HG02798 (cell line): ENCODE data around the gene ABCA9.
"Not testable (repeated sequence)": the region's sequence is repeated elsewhere in the genome, so short reads cannot be mapped to it uniquely, and the experiment has no call there.

ENCODE experiments used
- ATAC-seq: cut with Tn5 transposase; IDR thresholded peaks from one replicate; pipeline ENCODE4 v1.9.1; 2021; ENCODE audit warnings: mild to moderate bottlenecking; ENCODE audit not compliant: unreplicated experiment, poor library complexity

Gene ABCA9, protein sequence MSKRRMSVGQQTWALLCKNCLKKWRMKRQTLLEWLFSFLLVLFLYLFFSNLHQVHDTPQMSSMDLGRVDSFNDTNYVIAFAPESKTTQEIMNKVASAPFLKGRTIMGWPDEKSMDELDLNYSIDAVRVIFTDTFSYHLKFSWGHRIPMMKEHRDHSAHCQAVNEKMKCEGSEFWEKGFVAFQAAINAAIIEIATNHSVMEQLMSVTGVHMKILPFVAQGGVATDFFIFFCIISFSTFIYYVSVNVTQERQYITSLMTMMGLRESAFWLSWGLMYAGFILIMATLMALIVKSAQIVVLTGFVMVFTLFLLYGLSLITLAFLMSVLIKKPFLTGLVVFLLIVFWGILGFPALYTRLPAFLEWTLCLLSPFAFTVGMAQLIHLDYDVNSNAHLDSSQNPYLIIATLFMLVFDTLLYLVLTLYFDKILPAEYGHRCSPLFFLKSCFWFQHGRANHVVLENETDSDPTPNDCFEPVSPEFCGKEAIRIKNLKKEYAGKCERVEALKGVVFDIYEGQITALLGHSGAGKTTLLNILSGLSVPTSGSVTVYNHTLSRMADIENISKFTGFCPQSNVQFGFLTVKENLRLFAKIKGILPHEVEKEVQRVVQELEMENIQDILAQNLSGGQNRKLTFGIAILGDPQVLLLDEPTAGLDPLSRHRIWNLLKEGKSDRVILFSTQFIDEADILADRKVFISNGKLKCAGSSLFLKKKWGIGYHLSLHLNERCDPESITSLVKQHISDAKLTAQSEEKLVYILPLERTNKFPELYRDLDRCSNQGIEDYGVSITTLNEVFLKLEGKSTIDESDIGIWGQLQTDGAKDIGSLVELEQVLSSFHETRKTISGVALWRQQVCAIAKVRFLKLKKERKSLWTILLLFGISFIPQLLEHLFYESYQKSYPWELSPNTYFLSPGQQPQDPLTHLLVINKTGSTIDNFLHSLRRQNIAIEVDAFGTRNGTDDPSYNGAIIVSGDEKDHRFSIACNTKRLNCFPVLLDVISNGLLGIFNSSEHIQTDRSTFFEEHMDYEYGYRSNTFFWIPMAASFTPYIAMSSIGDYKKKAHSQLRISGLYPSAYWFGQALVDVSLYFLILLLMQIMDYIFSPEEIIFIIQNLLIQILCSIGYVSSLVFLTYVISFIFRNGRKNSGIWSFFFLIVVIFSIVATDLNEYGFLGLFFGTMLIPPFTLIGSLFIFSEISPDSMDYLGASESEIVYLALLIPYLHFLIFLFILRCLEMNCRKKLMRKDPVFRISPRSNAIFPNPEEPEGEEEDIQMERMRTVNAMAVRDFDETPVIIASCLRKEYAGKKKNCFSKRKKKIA (N-terminal part only)

DNA sequence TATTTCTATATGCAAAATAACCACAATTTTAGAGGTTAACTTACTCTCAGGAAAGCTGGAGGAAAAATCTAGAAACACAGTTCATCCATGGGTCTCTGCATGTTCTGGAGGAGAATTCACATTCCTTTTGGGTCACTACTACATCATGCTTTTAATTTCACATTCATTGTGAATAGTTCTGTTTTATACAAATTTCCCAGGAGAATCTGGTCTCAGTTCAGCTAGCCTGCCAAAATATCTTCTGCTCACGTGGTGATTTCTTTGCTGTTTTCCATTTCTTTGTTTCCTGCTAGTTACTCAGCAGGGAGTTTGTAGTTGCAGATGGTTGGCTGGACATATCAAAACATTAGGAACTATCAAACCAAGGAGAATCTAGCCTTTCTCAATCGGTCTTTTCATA is at the start of gene ABCA9:
Gene ABCA9, minus strand, starts transcription at position 106 of the 400 bp plus-strand sequence. CDS start 9,801 bp downstream, outside the sequence.
- ATAC-seq = no peak

DNA sequence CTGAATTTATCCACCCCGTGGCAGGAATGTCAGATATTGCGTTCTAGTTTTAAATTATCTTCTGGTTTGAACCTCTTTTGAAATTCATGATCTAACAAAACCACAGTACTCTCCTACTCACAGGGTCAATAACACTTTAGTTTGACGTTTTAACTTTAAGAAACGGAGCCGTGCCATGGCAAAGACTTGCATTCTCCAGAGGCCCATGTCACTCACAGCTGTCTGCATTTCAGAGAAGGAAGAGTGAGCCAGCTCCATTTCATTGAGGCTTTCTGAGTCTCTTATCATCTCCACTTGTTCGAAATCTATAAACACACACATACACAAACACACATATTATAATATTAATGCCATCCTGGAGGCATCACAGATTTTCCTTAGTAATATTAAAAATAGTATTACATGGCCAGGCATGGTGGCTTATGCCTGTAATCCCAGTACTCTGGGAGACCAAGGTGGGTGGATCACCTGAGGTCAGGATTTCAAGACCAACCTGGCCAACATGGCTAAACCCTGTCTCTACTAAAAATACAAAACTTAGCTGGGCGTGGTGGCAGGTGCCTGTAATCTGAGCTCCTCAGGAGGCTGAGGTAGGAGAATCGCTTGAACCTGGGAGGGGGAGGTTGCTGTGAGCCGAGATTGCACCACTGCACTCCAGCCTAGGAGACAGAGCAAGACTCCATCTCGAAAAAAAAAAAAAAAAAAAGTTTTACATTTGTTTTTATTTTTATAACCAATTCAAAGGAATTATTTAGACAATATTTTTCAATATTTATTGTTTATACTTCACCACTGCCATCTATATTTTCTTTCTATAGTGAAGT is 45.4 kb upstream of the ABCA9 start:
- no peak for ATAC-seq

DNA sequence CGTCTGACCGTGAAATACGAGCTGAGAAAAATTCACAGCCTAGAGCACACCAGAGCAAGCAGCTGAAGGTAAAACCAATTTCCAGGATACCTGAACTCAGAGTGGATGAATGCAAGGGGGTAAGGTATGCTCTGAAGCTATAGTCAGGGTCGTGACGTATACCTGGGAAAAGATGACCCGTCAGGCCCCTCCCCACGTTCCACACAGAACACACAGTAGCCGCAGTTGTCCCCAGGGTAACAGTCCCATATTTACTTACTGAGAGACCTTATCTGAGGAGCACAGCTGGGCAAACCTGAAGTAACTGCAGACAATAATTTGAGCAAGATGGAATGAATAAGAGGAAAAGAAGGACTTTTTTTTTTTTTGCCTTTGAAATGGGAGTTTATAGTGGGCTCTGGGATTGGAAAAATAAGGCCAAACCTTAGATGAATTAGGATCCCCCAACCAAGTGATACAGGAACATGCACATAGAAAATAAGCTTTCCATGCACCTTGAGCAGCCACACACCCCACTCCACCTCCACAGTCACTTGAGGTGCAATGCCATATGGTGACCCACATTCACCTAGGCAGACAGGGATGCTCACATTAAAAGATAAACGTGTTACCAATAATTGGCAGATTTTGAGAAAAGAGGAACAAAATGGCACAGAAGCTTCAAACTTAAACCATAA is 43.0 kb upstream of the ABCA9 start:
- no peak for ATAC-seq

DNA sequence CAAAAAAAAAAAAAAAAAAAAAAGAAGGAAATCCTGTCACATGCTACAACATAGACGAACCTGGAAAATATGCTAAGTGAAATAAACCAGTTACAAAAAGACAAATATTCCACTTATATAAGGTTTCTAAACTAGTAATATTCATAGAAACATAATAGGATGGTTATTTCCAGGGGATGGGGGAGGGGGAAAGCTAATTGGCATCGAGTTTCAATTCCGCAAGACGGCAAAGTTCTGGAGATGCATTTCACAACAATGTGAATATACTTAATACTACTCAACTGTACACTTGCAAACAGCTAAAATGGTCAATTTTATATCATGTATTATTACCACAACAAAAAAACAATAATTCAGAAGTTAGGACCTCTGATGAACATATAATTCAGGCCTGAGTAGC is 37.9 kb upstream of the ABCA9 start:
- no peak for ATAC-seq

DNA sequence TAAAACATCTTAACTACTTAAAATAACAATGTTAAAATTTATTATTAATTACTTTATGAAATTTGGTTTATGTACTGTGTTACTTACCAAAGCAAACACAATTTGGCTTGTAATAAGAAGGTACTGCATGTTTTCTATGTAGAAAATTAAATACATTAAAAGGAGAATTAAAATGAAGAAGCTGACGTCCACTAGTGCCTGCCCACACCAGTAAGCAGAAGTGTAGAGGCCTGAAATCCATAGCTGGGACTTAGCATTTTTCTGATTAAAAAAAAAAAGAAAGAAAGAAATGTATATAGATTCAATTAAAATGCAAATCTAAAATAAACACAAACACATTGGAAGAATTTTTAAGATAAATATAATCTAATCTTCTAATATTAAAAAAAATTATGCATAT is 35.8 kb upstream of the ABCA9 start:
- ATAC-seq = no peak

DNA sequence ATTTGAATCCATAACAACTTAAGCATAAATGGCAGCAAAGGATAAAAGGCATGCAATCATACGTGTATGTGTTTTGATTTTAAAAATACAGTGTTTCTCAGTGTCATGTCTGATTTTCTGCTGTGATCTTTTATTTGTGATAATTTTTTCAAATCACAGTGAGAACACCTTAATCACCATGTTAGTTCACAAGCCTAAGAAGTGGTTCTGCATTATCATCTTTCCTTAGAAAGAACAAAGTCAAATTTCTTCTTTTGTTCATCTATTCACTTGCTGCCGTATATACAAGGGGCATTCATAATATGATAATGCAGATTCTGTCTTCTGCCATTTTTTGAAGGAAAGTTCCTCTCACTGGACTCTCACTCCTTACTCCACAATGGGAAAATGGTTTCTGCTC is 33.3 kb upstream of the ABCA9 start:
- ATAC-seq = no peak

DNA sequence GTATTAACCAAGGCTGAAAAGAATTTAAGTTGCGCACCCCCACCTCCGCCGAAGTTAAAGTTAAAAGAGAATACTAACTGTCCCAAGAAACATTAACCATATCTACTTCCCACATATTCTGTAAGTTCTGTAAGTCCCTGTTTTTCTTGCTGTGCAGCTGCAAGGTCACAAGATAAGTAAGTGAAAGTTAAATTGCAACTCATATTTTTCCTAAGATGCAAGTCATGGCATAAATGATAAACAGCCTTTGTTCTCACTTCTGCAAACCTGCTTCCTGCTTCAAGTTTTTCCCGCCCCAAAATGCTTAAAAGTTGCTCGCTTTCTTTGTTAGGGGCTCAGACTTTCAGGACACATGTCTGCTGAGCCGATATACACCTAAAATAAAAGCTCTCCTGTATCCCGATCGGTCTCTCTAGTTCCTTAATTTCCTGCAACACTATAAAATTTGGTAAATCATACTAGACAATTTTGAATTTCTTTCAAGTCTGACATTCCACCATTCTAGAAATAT is 32.6 kb upstream of the ABCA9 start:
- ATAC-seq = no peak

DNA sequence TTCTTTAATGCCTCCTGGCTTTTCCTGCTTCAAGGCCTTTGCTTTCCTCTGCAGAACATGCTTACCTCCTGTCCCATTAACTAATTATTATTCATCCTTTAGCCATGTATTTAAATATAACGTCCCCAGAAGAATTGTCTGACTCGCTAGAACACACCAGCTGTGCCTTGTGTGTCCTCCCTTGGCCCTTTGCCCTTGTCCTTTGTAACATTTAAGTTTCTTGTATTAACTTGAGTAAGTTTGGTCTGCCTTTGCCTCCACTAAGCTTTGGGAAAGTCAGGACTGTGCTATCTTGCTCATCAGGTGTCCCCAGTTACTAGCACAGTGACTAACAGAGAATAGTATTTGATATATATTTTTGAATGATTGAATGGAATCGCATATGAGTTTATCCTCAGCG is 29.6 kb upstream of the ABCA9 start:
- no peak for ATAC-seq

DNA sequence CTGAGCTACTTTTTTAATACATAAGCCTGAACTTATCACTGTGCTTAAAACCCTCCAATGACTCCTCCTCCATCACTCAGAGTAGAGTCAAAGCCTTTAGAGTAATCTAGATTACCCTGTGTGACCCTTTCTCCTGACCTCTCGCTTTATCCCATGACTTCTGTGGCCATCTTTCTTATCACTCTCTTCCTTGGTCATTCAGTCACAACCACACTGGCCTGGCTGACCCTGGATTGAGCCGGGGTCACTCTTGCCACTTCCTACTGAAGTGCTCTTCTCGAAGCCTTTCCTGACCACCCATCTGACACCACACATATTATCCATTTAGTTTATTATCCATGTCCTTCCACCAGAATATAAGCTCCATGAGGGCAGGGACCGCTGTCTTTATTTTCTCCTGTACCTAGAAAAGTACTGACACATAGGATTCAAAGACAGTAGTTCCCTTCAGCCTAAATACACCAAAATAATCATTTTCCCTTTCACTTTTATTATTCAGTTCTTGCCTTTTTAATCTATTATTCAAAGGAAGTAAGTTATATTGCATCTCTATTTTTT is 28.0 kb upstream of the ABCA9 start:
- no peak for ATAC-seq

DNA sequence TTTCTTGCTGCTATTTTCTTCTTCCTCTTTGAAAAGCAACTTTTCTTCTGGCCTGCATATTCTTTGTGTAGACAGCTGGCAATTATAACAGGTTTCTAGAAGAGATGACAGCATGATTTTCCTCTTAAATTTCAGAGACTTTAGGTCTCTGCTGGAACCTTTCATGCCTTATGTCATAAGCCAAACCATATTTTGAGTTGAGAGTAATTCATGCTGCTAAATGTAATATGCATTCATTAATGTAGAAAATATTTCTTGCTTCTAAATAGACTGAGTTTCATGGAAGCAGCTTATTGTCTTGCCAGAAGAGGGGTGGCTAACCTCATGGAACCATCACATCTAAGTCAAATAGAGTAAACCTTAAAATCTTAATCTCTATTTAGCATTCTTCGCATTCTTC is 25.9 kb upstream of the ABCA9 start:
- no peak for ATAC-seq

DNA sequence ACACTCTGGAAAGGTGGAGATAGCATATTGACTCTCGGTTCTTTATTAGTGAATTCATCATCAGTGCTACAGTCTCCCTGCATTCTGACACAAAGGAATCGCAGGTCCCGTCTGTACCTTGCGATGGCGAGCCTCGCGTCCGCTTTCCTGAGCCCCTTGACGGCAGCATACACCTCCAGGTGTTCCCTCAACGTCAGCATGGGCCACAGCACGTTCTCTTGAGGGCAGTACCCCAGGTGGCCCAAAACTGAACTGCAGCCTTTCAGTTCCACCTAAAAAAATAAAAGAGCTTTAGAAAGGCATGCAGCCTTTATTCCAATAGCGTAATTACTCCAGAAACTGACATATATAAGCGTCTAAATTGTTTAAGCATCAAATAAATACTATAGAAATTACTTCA is 24.2 kb upstream of the ABCA9 start:
- ATAC-seq = no peak

DNA sequence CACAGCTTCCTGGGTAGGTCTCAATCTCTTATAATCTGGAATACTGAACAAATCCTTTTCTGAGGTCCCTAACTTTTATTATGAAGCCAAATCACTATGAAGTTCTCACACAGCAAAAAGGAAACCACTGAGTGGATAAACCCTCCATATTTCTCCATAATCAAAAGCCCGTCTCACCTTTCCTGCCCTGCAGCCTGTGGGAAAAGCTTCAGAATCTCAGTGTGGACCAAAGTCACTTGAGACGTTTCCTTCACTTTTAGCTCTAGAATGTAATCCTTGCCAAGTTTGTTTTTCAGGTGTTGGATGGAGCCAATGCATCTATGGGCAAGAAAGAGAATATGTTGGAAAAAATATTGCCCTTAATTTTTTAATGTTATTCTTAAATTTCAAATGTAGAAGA is 22.0 kb upstream of the ABCA9 start:
- ATAC-seq = no peak

DNA sequence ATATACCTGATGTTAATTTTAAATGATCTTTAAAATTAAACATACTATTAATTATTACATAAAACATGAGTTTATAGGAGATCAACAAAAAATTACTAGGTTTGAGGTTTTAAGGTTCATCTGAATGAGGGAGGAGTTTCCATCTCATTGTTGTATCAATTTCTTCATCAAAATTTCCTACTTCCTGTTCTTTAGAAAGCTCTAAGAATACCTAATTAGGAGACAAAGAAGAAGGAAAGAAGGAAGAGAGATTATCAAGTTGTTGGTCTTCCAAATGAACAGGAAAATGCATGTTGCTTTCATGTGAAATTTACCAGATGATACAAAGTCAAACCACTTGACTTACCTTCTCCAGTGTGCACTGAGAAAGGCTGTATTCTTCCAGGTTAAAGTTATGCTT is 18.1 kb upstream of the ABCA9 start:
- no peak for ATAC-seq

DNA sequence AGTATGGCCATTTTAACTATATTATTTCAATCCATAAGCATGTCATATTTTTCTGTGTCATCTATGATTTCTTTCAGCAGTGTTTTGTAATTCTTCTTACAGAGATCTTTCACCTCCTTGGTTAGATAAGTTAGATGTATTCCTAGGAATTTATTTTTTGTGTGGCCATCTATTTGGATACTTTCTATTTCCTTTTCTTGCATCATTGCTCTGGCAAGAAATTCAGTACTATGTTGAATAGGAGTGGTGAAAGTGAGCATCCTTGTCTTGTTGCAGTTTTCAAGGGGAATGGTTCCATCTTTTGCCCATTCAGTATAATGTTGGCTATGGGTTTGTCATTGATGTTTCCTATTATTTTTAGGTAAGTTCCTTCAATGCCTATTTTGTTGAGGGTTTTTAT is 15.1 kb upstream of the ABCA9 start:
- no peak for ATAC-seq

DNA sequence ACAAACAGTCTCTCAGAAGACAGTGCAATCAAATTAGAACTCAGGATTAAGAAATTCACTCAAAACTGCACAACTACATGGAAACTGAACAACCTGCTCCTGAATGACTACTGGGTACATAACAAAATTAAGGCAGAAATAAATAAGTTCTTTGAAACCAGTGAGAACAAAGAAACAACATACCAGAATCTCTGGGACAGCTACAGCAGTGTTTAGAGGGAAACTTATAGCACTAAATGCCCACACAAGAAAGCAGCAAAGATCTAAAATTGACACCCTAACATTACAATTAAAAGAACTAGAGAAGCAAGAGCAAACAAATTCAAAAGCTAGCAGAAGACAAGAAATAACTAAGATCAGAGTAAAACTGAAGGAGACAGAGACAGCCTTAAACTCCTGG is 12.7 kb upstream of the ABCA9 start:
- ATAC-seq = not testable (repeated sequence)

DNA sequence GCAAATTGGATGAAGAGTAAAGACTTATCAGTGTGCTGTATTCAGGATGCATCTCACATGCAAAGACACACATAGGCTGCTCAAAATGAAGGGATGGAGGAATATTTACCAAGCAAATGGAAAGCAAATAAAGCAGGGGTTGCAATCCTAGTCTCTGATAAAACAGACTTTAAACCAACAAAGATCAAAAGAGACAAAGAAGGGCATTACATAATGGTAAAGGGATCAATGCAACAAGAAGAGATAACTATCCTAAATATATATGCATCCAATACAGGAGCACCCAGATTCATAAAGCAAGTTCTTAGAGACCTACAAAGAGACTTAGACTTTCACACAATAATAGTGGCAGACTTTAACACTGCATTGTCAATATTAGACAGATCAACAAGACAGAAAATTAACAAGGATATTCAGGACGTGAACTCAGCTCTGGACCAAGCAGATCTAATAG is 12.1 kb upstream of the ABCA9 start:
- ATAC-seq = not testable (repeated sequence)

DNA sequence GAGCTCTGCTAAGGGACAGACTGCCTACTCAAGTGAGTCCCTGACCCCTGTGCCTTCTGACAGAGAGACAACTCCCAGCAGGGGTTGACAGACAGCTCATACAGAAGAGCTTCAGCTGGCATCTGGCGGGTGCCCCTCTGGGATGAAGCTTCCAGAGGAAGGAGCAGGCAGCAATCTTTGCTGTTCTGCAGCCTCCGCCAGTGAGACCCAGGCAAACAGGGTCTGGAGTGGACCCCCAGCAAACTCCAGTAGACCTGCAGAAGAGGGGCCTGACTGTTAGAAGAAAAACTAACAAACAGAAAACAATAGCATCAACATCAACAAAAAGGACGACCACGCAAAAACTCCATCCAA is 10.5 kb upstream of the ABCA9 start:
- ATAC-seq = not testable (repeated sequence)

DNA sequence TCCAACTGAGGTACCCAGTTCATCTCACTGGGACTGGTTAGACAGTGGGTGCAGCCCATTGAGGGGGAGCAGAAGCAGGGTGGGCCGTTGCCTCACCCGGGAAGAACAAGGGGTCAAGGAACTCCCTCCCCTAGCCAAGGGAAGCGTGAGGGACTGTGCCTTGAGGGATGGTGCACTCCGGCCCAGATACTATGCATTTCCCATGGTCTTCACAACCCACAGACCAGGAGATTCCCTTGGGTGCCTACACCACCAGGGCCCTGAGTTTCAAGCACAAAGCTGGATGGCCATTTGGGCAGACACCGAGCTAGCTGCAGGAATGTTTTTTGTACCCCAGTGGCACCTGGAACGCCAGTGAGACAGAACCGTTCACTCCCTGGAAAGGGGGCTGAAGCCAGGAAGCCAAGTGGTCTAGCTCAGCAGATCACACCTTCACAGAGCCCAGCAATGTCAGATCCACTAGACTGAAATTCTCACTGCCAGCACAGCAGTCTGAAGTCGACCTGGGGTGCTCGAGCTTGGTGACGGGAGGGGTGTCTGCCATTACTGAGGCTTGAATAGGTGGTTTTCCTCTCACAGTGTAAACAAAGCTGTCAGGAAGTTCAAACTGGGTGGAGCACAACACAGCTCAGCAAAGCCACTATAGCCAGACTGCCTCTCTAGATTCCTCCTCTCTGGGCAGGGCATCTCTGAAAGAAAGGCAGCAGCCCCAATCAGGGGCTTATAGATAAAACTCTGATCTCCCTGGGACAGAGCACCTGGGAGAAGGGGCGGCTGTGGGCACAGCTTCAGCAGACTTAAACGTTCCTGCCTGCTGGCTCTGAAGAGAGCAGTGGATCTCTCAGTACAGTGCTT is 9.9 kb upstream of the ABCA9 start:
- not testable (repeated sequence) for ATAC-seq
